Activated CD4-positive, alpha-beta T cell treated with anti-CD3 and anti-CD28 coated beads, Interleukin-2, amount 10 ng/mL, durations not matched to agents 24 days and 14 days (primary cell): Measurements from ENCODE around the gene MAT1A. TPM values are rescaled to one million over a fixed set of nuclear protein-coding genes. Genes with fewer than 3 reads are reported as not detected.

Source experiments
- DNase-seq: peaks from one replicate; pipeline ENCODE4 v3.0.0; 2022
- H3K27ac Mint-ChIP-seq: one replicate; pipeline ENCODE4 v1.8.0; 2022; ENCODE audit warnings: mild to moderate bottlenecking, mixed read lengths
- H3K27me3 Mint-ChIP-seq: one replicate; pipeline ENCODE4 v1.8.0; 2022; ENCODE audit warnings: mixed read lengths
- H3K36me3 Mint-ChIP-seq: one replicate; pipeline ENCODE4 v1.8.0; 2022; ENCODE audit warnings: low read depth, mild to moderate bottlenecking, mixed read lengths
- H3K4me1 Mint-ChIP-seq: one replicate; pipeline ENCODE4 v1.8.0; 2021; ENCODE audit warnings: mixed read lengths
- H3K4me3 Mint-ChIP-seq: one replicate; pipeline ENCODE4 v1.8.0; 2022; ENCODE audit warnings: mild to moderate bottlenecking, moderate library complexity, mixed read lengths
- H3K9me3 Mint-ChIP-seq: one replicate; pipeline ENCODE4 v1.8.0; 2021; ENCODE audit warnings: mixed read lengths
- intact Hi-C: fragments of 100-400 bp; cut with micrococcal nuclease; formaldehyde crosslinking; loops from one replicate; pipeline ENCODE4 v1.15.1; 2023
- total RNA-seq: library from RNA; stranded (reverse); gene quantifications from 2 replicates; pipeline ENCODE4 v1.2.3, GENCODE V29; 2022

Gene MAT1A
- total RNA-seq, 1 donor from 2014 or later = not detected

GRCh38 chr10:80277567-80278250, 11.7 kb downstream of the MAT1A start:
- H3K27ac Mint-ChIP-seq = no peak overlapping the region
- H3K9me3 Mint-ChIP-seq = no peaks in the 10 kb centered on the region
- H3K36me3 Mint-ChIP-seq = no peaks in the 10 kb centered on the region
- no peaks in the 10 kb centered on the region for H3K4me1 Mint-ChIP-seq
- no peak for DNase-seq
- no peak overlapping the region for H3K4me3 Mint-ChIP-seq
- no peaks in the 10 kb centered on the region for H3K27me3 Mint-ChIP-seq
- intact Hi-C loops = no loop called here

- DNase-seq = no peak
- H3K36me3 Mint-ChIP-seq = no peaks in the 10 kb centered on the region
- H3K4me1 Mint-ChIP-seq = no peaks in the 10 kb centered on the region
- no peaks in the 10 kb centered on the region for H3K9me3 Mint-ChIP-seq
- intact Hi-C loops = no loop called here
- H3K27me3 Mint-ChIP-seq = no peaks in the 10 kb centered on the region
- no peak overlapping the region for H3K4me3 Mint-ChIP-seq
- no peak overlapping the region for H3K27ac Mint-ChIP-seq
Measured at GRCh38 chr10:80277016-80277415, 12.4 kb downstream of the MAT1A start.

GRCh38 chr10:80276335-80276734, 13.1 kb downstream of the MAT1A start:
- Mint-ChIP-seq H3K4me3 (no peak overlapping the region), H3K27ac (no peak overlapping the region), H3K9me3 (no peaks in the 10 kb centered on the region), H3K4me1 (no peaks in the 10 kb centered on the region), H3K36me3 (no peaks in the 10 kb centered on the region), H3K27me3 (no peaks in the 10 kb centered on the region)
- no peak for DNase-seq
- intact Hi-C loops = no loop called here

GRCh38 chr10:80275756-80276155, 13.7 kb downstream of the MAT1A start:
- no peak for DNase-seq
- Mint-ChIP-seq H3K27me3 (no peaks in the 10 kb centered on the region), H3K27ac (no peak overlapping the region), H3K9me3 (no peaks in the 10 kb centered on the region), H3K36me3 (no peaks in the 10 kb centered on the region), H3K4me1 (no peaks in the 10 kb centered on the region), H3K4me3 (no peak overlapping the region)
- intact Hi-C loops = no loop called here

GRCh38 chr10:80275135-80275498, 14.3 kb downstream of the MAT1A start:
- H3K36me3 Mint-ChIP-seq = no peaks in the 10 kb centered on the region
- intact Hi-C loops = no loop called here
- no peak for DNase-seq

GRCh38 chr10:80274396-80275134, 14.9 kb downstream of the MAT1A start:
- DNase-seq = no peak

More at GRCh38 chr10:80275135-80275498, 14.3 kb downstream of the MAT1A start:
- Mint-ChIP-seq H3K4me3 (no peak overlapping the region), H3K9me3 (no peaks in the 10 kb centered on the region), H3K4me1 (no peaks in the 10 kb centered on the region), H3K27me3 (no peaks in the 10 kb centered on the region), H3K27ac (no peak overlapping the region)

GRCh38 chr10:80273523-80274170, 15.8 kb downstream of the MAT1A start:
- peaks cover 2% of the 10 kb centered on the region for H3K27me3 Mint-ChIP-seq
- no peaks in the 10 kb centered on the region for H3K9me3 Mint-ChIP-seq
- DNase-seq = no peak
- H3K4me3 Mint-ChIP-seq = no peak overlapping the region
- H3K4me1 Mint-ChIP-seq = no peaks in the 10 kb centered on the region
- no peaks in the 10 kb centered on the region for H3K36me3 Mint-ChIP-seq
- H3K27ac Mint-ChIP-seq = no peak overlapping the region
- intact Hi-C loops = no loop called here

More at GRCh38 chr10:80274396-80275134, 14.9 kb downstream of the MAT1A start:
- H3K9me3 Mint-ChIP-seq = no peaks in the 10 kb centered on the region
- intact Hi-C loops = no loop called here
- H3K4me3 Mint-ChIP-seq = no peak overlapping the region
- peaks cover 2% of the 10 kb centered on the region for H3K27me3 Mint-ChIP-seq
- no peak overlapping the region for H3K27ac Mint-ChIP-seq
- H3K4me1 Mint-ChIP-seq = no peaks in the 10 kb centered on the region
- H3K36me3 Mint-ChIP-seq = no peaks in the 10 kb centered on the region

GRCh38 chr10:80272793-80273522, 16.5 kb downstream of the MAT1A start:
- intact Hi-C loops = no loop called here
- no peaks in the 10 kb centered on the region for H3K9me3 Mint-ChIP-seq
- no peak overlapping the region for H3K4me3 Mint-ChIP-seq

GRCh38 chr10:80271416-80271815, 18.0 kb downstream of the MAT1A start:
- H3K4me3 Mint-ChIP-seq = no peak overlapping the region
- DNase-seq = no peak
- intact Hi-C loops = no loop called here
- H3K27me3 Mint-ChIP-seq = peaks cover 5% of the 10 kb centered on the region
- no peaks in the 10 kb centered on the region for H3K9me3 Mint-ChIP-seq
- H3K36me3 Mint-ChIP-seq = no peaks in the 10 kb centered on the region
- no peaks in the 10 kb centered on the region for H3K4me1 Mint-ChIP-seq
- H3K27ac Mint-ChIP-seq = no peak overlapping the region

More at GRCh38 chr10:80272793-80273522, 16.5 kb downstream of the MAT1A start:
- Mint-ChIP-seq H3K27me3 (peaks cover 2% of the 10 kb centered on the region), H3K4me1 (no peaks in the 10 kb centered on the region), H3K36me3 (no peaks in the 10 kb centered on the region), H3K27ac (no peak overlapping the region)
- no peak for DNase-seq

GRCh38 chr10:80270887-80271286, 18.6 kb downstream of the MAT1A start:
- no peaks in the 10 kb centered on the region for H3K9me3 Mint-ChIP-seq
- H3K4me3 Mint-ChIP-seq = no peak overlapping the region
- H3K36me3 Mint-ChIP-seq = no peaks in the 10 kb centered on the region
- peaks cover 5% of the 10 kb centered on the region for H3K27me3 Mint-ChIP-seq
- no peak overlapping the region for H3K27ac Mint-ChIP-seq
- no peak for DNase-seq
- no peaks in the 10 kb centered on the region for H3K4me1 Mint-ChIP-seq
- intact Hi-C loops = no loop called here

GRCh38 chr10:80268938-80269588, 20.4 kb downstream of the MAT1A start:
- H3K27me3 Mint-ChIP-seq = peaks cover 10% of the 10 kb centered on the region
- no peaks in the 10 kb centered on the region for H3K36me3 Mint-ChIP-seq
- H3K4me1 Mint-ChIP-seq = no peaks in the 10 kb centered on the region
- no peak overlapping the region for H3K27ac Mint-ChIP-seq
- no peak overlapping the region for H3K4me3 Mint-ChIP-seq
- intact Hi-C loops = no loop called here
- no peak for DNase-seq
- H3K9me3 Mint-ChIP-seq = no peaks in the 10 kb centered on the region

GRCh38 chr10:80268266-80268665, 21.2 kb downstream of the MAT1A start:
- intact Hi-C loops = no loop called here
- Mint-ChIP-seq H3K27ac (no peak overlapping the region), H3K36me3 (no peaks in the 10 kb centered on the region), H3K4me1 (no peaks in the 10 kb centered on the region), H3K9me3 (no peaks in the 10 kb centered on the region), H3K27me3 (peaks cover 12% of the 10 kb centered on the region), H3K4me3 (no peak overlapping the region)
- DNase-seq = no peak

GRCh38 chr10:80266513-80266863, 23.0 kb downstream of the MAT1A start:
- H3K36me3 Mint-ChIP-seq = no peaks in the 10 kb centered on the region
- H3K27ac Mint-ChIP-seq = no peak overlapping the region
- DNase-seq = no peak
- peaks cover 12% of the 10 kb centered on the region for H3K27me3 Mint-ChIP-seq
- intact Hi-C loops = no loop called here
- no peaks in the 10 kb centered on the region for H3K4me1 Mint-ChIP-seq
- H3K9me3 Mint-ChIP-seq = no peaks in the 10 kb centered on the region
- H3K4me3 Mint-ChIP-seq = no peak overlapping the region
